ENCODE data around the gene BAIAP2L1.

Gene BAIAP2L1

GRCh38 chr7:98339043-98339442 lies 61.8 kb downstream of the BAIAP2L1 start:
- H3K4ac ChIP-seq (ENCODE audit: low read length): no peak overlapping the region
- no CpG with 5 or more reads among the region's 3 CpGs for WGBS, 2 donors (ENCODE audit: extremely low coverage in 2 of 2, insufficient read length in 2 of 2, insufficient replicate concordance in 1 of 2)
- DNase-seq (ENCODE audit: low spot score): no peak

GRCh38 chr7:98338441-98338840 lies 62.4 kb downstream of the BAIAP2L1 start:
- H3K4ac ChIP-seq (ENCODE audit: low read length): no peak overlapping the region
- H3K9me3 ChIP-seq (replicated peaks in 1 of 2; ENCODE audit: control insufficient read depth in 2 of 2, insufficient read depth in 1 of 2, low read depth in 1 of 2, low read length in 2 of 2): no peaks in the 10 kb centered on the region
- no peak overlapping the region for H3K27ac ChIP-seq (replicated peaks; ENCODE audit: low read length)
- no peak overlapping the region for H3K23ac ChIP-seq (ENCODE audit: low read depth, low read length, poor library complexity)
- no peak overlapping the region for H3K9ac ChIP-seq (ENCODE audit: low read depth, low read length, poor library complexity)
- H3K36me3 ChIP-seq (replicated peaks in 1 of 2; ENCODE audit: control insufficient read depth in 2 of 2, insufficient read depth in 2 of 2, low read length in 2 of 2): peaks cover 0 to 2% of the 10 kb centered on the region in 2 donors
- H2AFZ ChIP-seq (ENCODE audit: low read length): no peak overlapping the region
- WGBS, 2 donors (ENCODE audit: extremely low coverage in 2 of 2, insufficient read length in 2 of 2, insufficient replicate concordance in 1 of 2): no CpG with 5 or more reads among the region's 6 CpGs
- H2BK12ac ChIP-seq (ENCODE audit: low read length): no peak overlapping the region
- no peak overlapping the region for H2AK5ac ChIP-seq (ENCODE audit: low read depth, low read length)
- no peak overlapping the region for H3K4me3 ChIP-seq (ENCODE audit: low read length in 2 of 2)
- H3K4me2 ChIP-seq (ENCODE audit: insufficient read depth, low read length, poor library complexity, severe bottlenecking): no peak overlapping the region
- H3K4me1 ChIP-seq (ENCODE audit: control insufficient read depth in 2 of 2, insufficient read depth in 1 of 2, low read depth in 1 of 2, low read length in 2 of 2): no peaks in the 10 kb centered on the region
- H3K27me3 ChIP-seq (ENCODE audit: control insufficient read depth in 3 of 3, insufficient read depth in 3 of 3, low read depth in 1 of 3, low read length in 3 of 3): no peaks in the 10 kb centered on the region
- H4K91ac ChIP-seq (ENCODE audit: low read depth, low read length, poor library complexity): no peak overlapping the region
- no peak overlapping the region for H2BK5ac ChIP-seq (ENCODE audit: low read length)
- no peak overlapping the region for H2BK15ac ChIP-seq (ENCODE audit: low read length)
- H3K79me1 ChIP-seq (ENCODE audit: low read depth, low read length): no peaks in the 10 kb centered on the region
- no peak for DNase-seq (ENCODE audit: low spot score)
- no peak overlapping the region for H4K8ac ChIP-seq (ENCODE audit: low read depth, low read length)
- H2BK120ac ChIP-seq (ENCODE audit: low read depth, low read length): no peak overlapping the region
- no peak overlapping the region for H3K18ac ChIP-seq (ENCODE audit: low read length)
- no peak overlapping the region for H3K14ac ChIP-seq (ENCODE audit: low read length)

More at GRCh38 chr7:98339043-98339442, 61.8 kb downstream of the BAIAP2L1 start:
- no peak overlapping the region for H3K18ac ChIP-seq (ENCODE audit: low read length)
- H2AK5ac ChIP-seq (ENCODE audit: low read depth, low read length): no peak overlapping the region
- no peak overlapping the region for H2AFZ ChIP-seq (ENCODE audit: low read length)
- no peaks in the 10 kb centered on the region for H3K9me3 ChIP-seq (replicated peaks in 1 of 2; ENCODE audit: control insufficient read depth in 2 of 2, insufficient read depth in 1 of 2, low read depth in 1 of 2, low read length in 2 of 2)
- H3K4me3 ChIP-seq (ENCODE audit: low read length in 2 of 2): no peak overlapping the region
- no peaks in the 10 kb centered on the region for H3K27me3 ChIP-seq (ENCODE audit: control insufficient read depth in 3 of 3, insufficient read depth in 3 of 3, low read depth in 1 of 3, low read length in 3 of 3)
- H3K4me1 ChIP-seq (ENCODE audit: control insufficient read depth in 2 of 2, insufficient read depth in 1 of 2, low read depth in 1 of 2, low read length in 2 of 2): no peaks in the 10 kb centered on the region
- no peak overlapping the region for H4K91ac ChIP-seq (ENCODE audit: low read depth, low read length, poor library complexity)
- H3K36me3 ChIP-seq (replicated peaks in 1 of 2; ENCODE audit: control insufficient read depth in 2 of 2, insufficient read depth in 2 of 2, low read length in 2 of 2): peaks cover 0 to 2% of the 10 kb centered on the region in 2 donors
- no peak overlapping the region for H2BK15ac ChIP-seq (ENCODE audit: low read length)
- H3K14ac ChIP-seq (ENCODE audit: low read length): no peak overlapping the region
- no peaks in the 10 kb centered on the region for H3K79me1 ChIP-seq (ENCODE audit: low read depth, low read length)
- no peak overlapping the region for H3K23ac ChIP-seq (ENCODE audit: low read depth, low read length, poor library complexity)
- no peak overlapping the region for H3K4me2 ChIP-seq (ENCODE audit: insufficient read depth, low read length, poor library complexity, severe bottlenecking)
- no peak overlapping the region for H2BK120ac ChIP-seq (ENCODE audit: low read depth, low read length)
- H3K9ac ChIP-seq (ENCODE audit: low read depth, low read length, poor library complexity): no peak overlapping the region
- no peak overlapping the region for H2BK12ac ChIP-seq (ENCODE audit: low read length)
- H3K27ac ChIP-seq (replicated peaks; ENCODE audit: low read length): no peak overlapping the region
- no peak overlapping the region for H4K8ac ChIP-seq (ENCODE audit: low read depth, low read length)
- H2BK5ac ChIP-seq (ENCODE audit: low read length): no peak overlapping the region

GRCh38 chr7:98335411-98335977 lies 65.4 kb downstream of the BAIAP2L1 start:
- Histone ChIP-seq H3K9ac (ENCODE audit: low read depth, low read length, poor library complexity) (no peak overlapping the region), H3K27ac (replicated peaks; ENCODE audit: low read length) (no peak overlapping the region)

GRCh38 chr7:98334081-98334480 lies 66.8 kb downstream of the BAIAP2L1 start:
- no peaks in the 10 kb centered on the region for H3K27me3 ChIP-seq (ENCODE audit: control insufficient read depth in 3 of 3, insufficient read depth in 3 of 3, low read depth in 1 of 3, low read length in 3 of 3)
- no peaks in the 10 kb centered on the region for H3K36me3 ChIP-seq (replicated peaks in 1 of 2; ENCODE audit: control insufficient read depth in 2 of 2, insufficient read depth in 2 of 2, low read length in 2 of 2)

More at GRCh38 chr7:98335411-98335977, 65.4 kb downstream of the BAIAP2L1 start:
- H3K14ac ChIP-seq (ENCODE audit: low read length): no peak overlapping the region
- no peak overlapping the region for H2BK5ac ChIP-seq (ENCODE audit: low read length)
- H4K91ac ChIP-seq (ENCODE audit: low read depth, low read length, poor library complexity): no peak overlapping the region
- no peak overlapping the region for H3K4me3 ChIP-seq (ENCODE audit: low read length in 2 of 2)
- H3K4me2 ChIP-seq (ENCODE audit: insufficient read depth, low read length, poor library complexity, severe bottlenecking): no peak overlapping the region
- no peak for DNase-seq (ENCODE audit: low spot score)
- H2AK5ac ChIP-seq (ENCODE audit: low read depth, low read length): no peak overlapping the region
- H3K18ac ChIP-seq (ENCODE audit: low read length): no peak overlapping the region
- no peak overlapping the region for H2AFZ ChIP-seq (ENCODE audit: low read length)
- WGBS, 2 donors (ENCODE audit: extremely low coverage in 2 of 2, insufficient read length in 2 of 2, insufficient replicate concordance in 1 of 2): no CpG with 5 or more reads among the region's 8 CpGs
- peaks cover 0 to 3% of the 10 kb centered on the region in 2 donors for H3K9me3 ChIP-seq (replicated peaks in 1 of 2; ENCODE audit: control insufficient read depth in 2 of 2, insufficient read depth in 1 of 2, low read depth in 1 of 2, low read length in 2 of 2)
- no peak overlapping the region for H2BK12ac ChIP-seq (ENCODE audit: low read length)
- peaks cover 2% of the 10 kb centered on the region for H3K79me1 ChIP-seq (ENCODE audit: low read depth, low read length)
- H3K27me3 ChIP-seq (ENCODE audit: control insufficient read depth in 3 of 3, insufficient read depth in 3 of 3, low read depth in 1 of 3, low read length in 3 of 3): no peaks in the 10 kb centered on the region
- no peak overlapping the region for H2BK15ac ChIP-seq (ENCODE audit: low read length)
- H3K23ac ChIP-seq (ENCODE audit: low read depth, low read length, poor library complexity): no peak overlapping the region
- no peak overlapping the region for H2BK120ac ChIP-seq (ENCODE audit: low read depth, low read length)
- H3K4ac ChIP-seq (ENCODE audit: low read length): no peak overlapping the region
- no peak overlapping the region for H4K8ac ChIP-seq (ENCODE audit: low read depth, low read length)
- no peaks in the 10 kb centered on the region for H3K4me1 ChIP-seq (ENCODE audit: control insufficient read depth in 2 of 2, insufficient read depth in 1 of 2, low read depth in 1 of 2, low read length in 2 of 2)
- peaks cover 0 to 2% of the 10 kb centered on the region in 2 donors for H3K36me3 ChIP-seq (replicated peaks in 1 of 2; ENCODE audit: control insufficient read depth in 2 of 2, insufficient read depth in 2 of 2, low read length in 2 of 2)

More at GRCh38 chr7:98334081-98334480, 66.8 kb downstream of the BAIAP2L1 start:
- Histone ChIP-seq H2AK5ac (ENCODE audit: low read depth, low read length) (no peak overlapping the region), H3K23ac (ENCODE audit: low read depth, low read length, poor library complexity) (no peak overlapping the region), H2BK15ac (ENCODE audit: low read length) (no peak overlapping the region), H3K9me3 (replicated peaks in 1 of 2; ENCODE audit: control insufficient read depth in 2 of 2, insufficient read depth in 1 of 2, low read depth in 1 of 2, low read length in 2 of 2) (peaks cover 0 to 3% of the 10 kb centered on the region in 2 donors), H3K4me1 (ENCODE audit: control insufficient read depth in 2 of 2, insufficient read depth in 1 of 2, low read depth in 1 of 2, low read length in 2 of 2) (peaks cover 0 to 1% of the 10 kb centered on the region in 2 donors), H4K8ac (ENCODE audit: low read depth, low read length) (no peak overlapping the region), H3K9ac (ENCODE audit: low read depth, low read length, poor library complexity) (no peak overlapping the region), H3K79me1 (ENCODE audit: low read depth, low read length) (peaks cover 2% of the 10 kb centered on the region), H4K91ac (ENCODE audit: low read depth, low read length, poor library complexity) (no peak overlapping the region), H2AFZ (ENCODE audit: low read length) (no peak overlapping the region), H3K4me3 (ENCODE audit: low read length in 2 of 2) (no peak overlapping the region), H3K4ac (ENCODE audit: low read length) (no peak overlapping the region), H3K14ac (ENCODE audit: low read length) (no peak overlapping the region), H2BK12ac (ENCODE audit: low read length) (no peak overlapping the region), H3K18ac (ENCODE audit: low read length) (no peak overlapping the region), H3K27ac (replicated peaks; ENCODE audit: low read length) (no peak overlapping the region), H2BK5ac (ENCODE audit: low read length) (no peak overlapping the region), H3K4me2 (ENCODE audit: insufficient read depth, low read length, poor library complexity, severe bottlenecking) (no peak overlapping the region), H2BK120ac (ENCODE audit: low read depth, low read length) (no peak overlapping the region)
- no CpG with 5 or more reads among the region's 1 CpG for WGBS, 2 donors (ENCODE audit: extremely low coverage in 2 of 2, insufficient read length in 2 of 2, insufficient replicate concordance in 1 of 2)
- no peak for DNase-seq (ENCODE audit: low spot score)
